Amygdala (tissue), 56 donors: Measurements from ENCODE around the gene COL4A2.

Source experiments
- DNase-seq, 56 donors: peaks; one replicate each; lab custom pipeline; 2025; lab: John Stamatoyannopoulos, UW

The COL4A2 gene

DNA sequence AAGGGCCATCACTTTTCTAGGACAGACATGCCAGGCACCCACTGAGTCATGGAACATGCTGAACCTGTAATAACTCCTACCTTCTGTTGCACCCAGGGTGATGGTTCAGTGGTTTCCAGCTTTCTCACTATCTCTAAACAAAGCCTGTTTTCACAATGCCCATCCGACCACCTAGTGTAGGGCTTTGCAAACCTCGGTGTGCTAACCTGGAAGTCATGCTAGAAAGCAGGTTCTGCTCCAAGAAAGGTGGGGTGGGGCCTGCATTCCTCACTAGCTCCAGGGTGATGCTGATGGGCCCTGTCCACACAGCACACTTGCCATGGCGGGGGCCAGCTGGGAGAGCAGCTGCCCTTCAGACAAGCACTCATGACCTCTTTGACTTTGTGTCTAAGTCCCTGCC, 43.4 kb downstream of the COL4A2 start:
- DNase-seq = no peak

DNA sequence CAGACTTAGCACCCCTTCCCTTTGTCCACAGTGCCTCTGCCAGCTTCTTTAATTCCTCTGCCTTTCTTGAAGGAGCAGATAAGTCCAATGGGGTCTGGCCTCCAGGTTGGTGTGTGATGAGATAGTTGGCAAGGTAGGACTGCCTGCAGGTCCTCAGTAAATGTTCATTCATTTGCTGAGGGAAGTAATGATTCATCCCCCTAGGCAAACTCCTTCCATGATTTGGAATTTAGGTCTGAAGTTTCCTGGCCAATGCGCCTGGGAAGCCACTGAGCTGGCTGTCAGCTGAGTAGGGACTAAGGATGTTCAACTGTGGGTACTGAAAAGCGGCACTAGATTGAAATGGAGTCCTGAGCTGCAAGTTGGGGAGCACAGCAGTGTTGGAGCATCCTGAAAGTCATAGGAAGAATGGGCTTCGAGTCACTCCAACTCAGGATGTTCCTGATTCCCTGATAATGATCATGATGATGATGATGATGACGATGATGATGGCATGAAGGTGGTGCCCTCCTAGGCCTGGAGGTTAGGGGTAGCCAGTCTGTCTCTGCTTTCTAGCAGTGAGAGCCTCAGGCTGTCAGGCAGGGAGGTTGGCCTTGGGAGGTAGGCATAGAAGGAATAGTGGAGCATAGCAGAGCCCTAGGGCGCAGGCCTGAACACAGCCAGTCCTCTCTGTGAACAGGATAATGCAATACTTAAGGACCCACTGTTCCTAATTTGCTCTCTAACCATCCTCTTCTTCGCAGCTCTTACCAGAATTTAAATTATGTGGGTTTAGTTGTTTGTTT, 44.7 kb downstream of the COL4A2 start:
- no peak for DNase-seq

DNA sequence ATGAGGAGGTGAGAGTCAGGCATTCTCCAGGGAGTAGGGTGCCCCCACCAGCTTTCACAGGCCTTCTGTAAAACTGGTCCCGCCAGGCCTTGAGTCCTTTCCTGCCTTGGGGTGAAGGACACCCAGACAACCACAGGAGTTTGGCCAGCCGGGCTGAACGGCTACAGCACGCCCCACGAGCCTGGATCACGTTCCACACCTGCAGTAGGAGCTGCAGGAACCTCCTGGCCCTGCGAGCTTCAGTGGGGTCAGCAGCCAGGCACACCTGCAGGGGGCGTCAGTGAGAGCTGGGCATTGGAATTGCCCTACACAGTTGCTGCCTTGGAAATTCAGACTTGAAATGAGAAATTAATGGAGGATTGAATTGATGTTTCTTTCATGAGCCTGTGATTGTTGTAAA, 45.7 kb downstream of the COL4A2 start:
- no peak for DNase-seq

DNA sequence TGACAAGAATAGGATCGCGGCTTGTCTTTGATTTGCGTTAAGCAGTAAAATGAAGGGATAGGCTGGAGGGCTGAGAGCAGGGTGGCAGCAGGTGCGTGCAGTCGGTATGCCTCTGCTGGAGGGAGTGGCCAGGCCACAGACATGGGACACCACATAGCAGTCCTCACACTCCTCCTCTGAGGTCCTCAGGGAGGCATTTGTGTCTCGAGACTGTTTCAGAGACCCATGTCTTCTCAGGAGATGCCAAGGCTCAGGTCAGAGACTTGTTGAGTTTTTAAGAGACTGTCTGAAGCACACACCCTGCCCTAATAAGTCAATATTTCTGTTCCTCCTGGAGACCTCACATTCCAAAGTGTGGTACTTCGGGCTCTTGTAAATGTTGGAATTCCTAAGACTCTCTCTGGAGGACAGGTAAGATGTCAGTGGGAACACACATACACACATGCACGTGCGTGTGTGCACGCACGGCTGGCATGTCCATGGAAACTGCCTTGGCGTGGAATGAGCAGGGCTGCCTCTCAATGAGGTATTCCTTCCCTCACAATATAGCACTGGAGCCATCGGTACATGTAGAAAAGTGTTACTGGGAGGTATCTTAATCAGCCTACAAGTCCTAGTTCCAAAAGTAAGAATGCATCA, 46.4 kb downstream of the COL4A2 start:
- no peak for DNase-seq

DNA sequence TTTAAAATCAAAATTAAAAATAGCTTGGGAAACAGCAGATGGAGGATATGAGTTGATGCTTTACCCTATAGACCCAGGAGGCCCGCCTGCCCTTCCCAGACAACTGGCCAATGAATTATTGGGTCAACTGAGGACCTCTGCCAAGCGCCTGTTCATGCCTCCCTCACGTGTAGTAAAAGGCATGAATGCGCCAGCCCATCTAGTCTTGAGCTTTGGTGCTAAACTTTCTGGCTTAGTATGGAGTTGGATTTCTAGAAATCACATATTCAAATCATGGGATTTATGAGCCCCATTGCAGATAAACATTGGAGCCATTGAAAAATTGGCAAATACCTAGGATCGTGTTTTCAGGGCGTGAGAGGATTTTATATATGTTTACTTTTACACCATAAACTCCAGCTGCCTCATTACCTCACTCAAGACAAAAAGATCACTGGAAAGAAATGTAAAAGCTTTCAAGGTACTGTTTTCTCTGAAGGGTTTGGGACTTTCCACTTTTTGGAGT, 47.1 kb downstream of the COL4A2 start:
- DNase-seq = no peak

DNA sequence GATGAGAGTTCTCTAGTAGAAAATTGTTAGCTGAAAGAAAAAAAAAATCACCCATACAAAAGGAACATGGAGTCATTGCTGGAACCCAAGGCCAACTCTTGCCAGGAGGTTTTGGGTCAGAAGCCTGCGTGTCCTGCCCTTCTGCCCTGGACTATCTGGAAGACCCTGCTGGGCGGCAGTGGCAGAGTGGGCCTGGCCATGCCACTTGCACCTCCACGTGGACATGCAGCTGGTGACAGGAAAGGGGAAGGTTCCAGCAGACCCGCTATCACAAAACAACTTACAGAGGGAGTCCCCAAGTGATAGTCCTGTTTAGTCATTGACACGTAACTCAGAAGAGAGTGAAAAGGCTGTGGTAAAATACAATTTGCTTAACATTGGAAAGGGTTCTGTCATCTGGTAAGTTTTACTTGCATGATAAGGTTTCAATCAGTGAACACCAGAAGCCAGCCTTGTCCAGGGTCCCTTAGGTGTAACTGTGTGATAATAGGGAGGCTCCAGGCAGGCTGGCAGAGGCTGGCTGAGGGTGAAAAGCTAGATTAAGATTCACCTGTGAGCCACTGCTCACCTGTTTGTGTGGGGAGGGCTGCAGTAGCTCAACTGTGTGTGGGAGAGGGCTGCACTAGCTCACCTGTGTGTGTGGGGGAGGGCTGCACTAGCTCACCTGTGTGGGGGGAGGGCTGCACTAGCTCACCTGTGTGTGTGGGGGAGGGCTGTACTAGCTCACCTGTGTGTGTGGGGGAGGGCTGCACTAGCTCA, 47.8 kb downstream of the COL4A2 start:
- no peak for DNase-seq

DNA sequence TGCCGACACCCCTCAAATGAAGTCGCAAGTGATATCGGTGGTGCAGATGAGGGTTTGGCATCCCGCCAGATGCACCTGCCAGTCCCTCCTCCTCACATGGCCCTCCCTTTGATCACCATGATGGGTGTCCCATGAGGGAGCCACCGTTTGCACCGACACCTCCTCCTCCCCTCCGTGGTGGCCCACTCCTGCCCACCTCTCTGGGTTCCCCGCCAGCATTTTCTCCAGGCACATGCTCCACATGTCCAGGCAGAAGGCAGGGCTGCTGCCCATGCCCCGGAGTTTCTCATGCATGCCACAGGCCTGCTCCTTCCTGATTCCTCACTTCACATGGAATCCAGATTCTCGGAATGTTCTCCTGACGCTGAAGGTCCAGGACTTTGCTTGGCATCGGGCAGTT, 49.3 kb downstream of the COL4A2 start:
- DNase-seq = no peak

DNA sequence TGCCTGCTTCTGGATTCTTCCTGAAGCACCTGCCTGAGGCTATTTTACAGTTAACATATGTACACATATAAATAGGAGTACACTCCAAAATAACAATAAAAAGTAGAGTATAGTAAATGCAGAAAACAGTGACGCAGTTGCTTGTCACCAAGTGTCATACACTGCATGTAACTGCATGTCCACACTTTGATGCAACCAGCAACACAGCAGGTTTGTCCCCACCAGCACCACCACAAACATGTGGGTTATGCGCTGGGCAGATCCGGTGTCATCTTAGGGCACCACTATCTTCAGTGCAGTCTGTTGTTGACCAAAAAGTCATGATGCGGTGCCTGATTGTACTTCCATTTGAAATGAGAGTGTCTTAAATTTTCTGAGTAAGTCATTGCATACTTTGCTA, 51.3 kb downstream of the COL4A2 start:
- DNase-seq = no peak

DNA sequence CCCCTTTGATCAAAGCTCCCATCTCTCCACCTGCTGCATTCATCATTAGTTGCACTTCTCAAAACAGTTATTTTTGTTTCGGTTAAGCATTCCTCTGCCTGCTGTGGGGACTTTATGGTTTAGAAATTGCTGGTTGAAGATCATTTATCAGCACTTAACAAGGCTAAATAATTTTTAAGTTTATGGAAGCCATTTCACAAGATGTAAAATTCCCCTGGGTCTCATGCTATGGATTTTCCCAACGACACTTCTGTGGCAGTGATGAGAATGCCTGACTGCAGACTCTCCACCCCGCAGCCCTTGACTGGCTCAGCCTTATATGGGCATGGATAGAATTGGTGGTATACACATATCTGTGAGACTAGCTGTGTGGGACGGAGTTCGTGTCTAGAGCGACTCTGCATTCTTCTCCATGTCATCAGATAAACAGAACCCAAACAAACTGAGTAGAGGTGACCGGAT, 52.8 kb downstream of the COL4A2 start:
- no peak for DNase-seq

DNA sequence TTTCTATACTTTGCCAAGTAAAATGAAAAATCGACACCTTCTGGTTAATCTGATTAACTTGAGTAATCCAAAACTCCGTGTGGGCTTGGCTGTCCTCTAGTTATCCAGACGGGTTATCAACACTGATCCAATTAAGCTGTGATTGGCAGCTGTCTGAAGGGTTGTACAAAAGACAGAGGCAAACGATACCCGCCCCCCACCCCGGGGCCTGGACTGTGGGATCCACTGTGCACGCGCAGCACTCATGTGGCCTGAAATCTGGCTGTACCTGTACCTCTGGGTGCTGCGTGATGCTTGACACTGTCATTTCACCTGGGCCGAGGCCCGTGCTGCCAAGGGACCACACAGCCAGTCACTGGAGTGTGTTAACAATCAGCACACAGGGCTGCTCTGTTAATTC, 53.5 kb downstream of the COL4A2 start:
- DNase-seq = no peak

DNA sequence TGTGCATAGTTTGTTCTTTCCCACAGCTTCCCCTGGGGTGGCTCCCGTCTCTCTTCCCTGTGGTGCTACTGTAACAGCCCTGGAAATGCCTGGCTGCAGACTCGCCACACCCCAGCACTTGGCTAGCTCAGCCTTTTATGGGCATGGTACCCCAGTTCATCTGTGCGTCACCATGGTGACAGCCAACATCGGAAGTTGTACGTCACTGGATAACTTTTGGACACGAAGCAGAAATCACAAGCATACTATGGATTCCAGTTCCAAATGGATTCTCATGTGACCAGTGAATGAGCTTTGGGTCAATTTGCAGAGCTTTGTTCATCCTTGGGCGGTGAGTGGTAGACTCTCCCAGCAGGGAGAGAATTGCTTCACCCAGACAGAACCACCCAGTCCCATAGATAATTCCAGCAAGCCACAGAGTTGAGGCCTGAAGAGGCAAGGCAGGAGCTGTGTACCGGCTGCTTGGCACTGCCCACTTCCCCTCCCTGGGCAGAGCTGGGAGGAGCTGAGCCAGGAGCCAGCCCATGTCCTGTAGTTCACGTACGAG, 54.4 kb downstream of the COL4A2 start:
- DNase-seq = no peak

DNA sequence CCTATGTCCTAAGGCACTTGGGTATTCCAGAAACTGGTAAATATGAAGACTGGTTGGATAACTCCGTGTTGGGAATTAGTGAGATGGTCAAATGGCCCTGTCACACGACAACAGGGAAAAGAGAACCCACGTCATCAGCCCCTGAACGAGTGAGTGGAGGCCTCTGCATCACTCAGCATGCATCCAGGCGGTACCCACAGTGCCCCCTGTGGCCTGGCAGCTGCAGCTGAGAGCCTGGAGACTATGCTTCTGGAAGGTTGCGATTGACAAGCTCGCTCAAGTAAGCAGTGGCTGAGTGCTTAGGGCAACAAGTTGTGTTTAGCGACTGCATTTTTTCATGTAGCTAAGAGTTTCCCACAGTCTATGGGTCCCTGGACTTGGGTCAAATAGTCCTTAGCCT, 55.9 kb downstream of the COL4A2 start:
- DNase-seq = no peak

DNA sequence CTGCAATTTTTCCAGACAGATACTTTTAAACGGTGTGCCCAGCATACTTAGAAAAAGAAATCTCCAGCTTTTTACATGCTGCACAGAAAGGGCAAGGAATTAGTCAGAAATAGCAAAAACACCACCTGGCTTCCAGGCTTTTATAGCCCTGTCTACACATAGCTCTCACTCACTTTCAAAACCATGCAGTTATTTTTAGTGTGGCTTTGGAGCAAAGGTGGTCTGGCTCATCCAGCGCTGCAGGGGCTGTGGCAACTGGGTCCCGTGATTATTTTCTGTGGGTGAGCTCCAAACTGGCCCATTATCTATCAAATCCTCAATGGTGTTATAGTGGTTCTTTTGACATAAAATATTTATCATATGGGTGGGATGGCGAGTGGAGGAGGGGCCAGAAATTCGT, 57.0 kb downstream of the COL4A2 start:
- no peak for DNase-seq

DNA sequence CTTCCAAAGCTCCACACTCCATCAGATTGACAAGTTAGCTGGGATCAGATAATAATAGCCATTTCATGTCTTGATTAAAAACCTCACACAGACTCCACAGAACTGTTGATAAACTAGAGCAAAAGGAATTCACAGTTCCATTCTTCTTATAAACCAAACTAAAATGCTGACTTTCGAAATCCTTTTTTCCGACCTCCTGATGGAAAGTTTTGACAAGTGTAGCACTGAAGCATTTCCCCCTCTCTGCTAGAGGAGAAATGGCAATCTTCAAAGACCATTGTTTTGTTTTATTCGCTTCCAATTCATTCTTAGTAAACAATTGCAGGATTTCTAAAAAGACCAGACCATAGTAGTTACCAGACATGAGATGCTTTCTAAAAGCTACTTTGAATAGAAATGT, 58.8 kb downstream of the COL4A2 start:
- no peak for DNase-seq

DNA sequence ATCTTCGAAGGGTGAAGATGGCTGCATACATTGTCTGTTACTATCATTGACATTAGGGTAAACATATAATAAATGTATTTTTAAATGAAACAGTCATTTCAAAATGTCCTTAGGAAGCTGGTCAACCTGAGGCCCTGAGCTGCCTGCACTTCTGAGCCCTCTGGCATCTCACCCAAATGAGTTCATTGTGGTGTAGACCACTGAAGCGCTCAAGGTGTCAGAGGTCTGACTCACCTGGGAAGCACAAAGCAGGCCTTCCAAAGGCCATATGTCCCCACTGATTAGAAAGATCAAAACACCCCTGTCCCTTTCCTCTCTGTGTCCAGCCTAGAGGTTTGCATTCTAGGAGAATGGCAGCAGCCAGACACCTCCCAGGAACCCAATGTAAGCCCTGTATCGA, 59.6 kb downstream of the COL4A2 start:
- no peak for DNase-seq

DNA sequence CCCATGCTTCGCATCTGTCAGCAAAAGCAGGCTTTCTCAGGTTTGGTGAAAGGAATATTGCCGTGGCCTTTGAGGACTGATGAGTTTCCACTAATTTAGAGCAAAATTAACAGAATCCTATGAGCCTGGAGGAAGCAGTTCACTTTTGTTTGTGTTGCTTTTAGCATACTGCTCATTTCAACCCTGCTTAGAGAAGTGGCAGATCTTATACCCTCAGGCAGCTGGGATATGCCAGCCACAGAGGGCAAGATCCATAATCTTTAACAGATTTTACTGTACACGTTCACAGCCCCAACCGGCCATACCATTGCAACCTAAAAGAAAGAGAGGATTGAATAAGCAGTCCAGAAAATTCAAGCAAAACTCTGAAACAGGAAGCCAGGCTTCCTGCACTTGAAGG, 60.5 kb downstream of the COL4A2 start:
- no peak for DNase-seq

DNA sequence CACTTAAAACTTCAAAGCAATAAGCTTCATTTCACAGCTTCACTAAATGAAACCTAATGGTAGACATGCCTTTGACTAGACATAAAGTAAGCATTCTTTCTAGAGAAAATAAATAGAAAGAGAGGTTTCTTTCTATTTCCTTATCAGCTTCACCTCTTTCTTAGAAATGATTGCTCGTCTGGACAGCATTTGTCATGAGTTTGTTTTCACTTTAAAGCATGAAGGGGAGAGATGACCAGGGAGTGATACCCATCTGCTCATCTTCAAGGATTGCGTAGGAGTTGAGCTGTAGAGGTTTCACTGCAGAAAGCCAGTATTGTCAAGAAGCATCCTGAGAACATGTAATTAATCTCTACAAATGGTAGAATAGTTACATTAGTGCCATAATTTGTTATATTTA, 61.3 kb downstream of the COL4A2 start:
- DNase-seq = peak in 1 of 56 donors; percentile 9

DNA sequence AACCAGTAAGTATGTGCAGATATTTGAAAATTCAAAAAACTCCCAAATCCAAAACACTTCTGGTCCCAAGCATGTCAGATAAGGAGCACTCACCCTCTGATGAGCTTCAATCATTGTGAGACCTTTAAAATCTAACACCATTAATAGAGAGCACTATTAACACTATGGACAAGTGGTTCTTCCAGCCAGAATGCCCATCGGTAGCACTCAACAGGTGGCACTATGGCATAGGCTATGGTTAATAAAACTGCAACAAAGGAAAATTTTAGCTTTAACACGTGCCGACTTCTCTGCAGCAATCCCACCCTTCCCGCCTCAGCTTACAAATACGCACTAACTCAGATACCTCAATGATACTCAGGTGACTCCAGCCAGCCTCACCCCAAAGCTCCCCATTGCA, 62.3 kb downstream of the COL4A2 start:
- DNase-seq = no peak

DNA sequence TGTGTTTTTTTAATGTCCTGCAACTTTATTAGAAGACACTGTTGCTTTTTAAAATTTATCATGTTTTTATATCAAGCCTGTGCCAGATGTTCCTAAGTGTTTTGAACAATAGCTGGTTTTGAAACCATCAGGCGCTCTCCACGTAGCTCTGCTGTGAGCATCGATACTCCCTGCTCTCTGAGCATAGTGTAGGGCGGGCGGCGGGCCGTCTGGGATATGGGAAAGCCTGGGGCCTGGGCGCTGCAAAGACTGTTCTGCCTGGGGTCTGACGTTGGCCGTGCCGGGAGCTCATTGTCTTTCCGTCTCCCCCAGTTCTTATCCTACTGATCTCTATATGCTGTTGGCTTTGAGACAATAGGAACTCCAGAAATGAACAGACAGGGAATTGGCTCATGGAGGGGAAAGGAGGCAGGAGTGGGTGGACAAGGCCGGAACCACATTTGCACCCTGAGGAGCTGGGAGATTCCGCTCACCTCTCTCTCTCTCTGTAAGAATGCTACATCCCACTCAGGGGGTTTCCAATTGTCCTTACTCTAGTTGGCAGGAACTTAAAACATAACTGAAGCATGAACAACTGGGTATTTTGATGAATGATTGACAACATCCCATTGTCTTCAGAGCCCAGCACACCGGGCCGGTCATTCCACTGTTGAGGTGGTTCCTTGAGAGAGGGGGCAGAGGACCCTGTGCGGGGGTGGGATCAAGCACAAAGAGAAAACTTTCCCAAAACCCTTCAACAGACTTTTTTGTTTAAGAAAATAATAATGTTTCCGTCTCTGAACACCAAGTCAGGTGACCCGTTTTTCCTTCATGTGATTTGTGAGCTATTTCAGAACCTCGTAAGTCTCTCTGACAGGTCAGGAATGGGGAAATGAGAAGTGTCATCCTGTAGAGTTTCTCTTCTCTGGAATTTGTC, 64.7 kb downstream of the COL4A2 start:
- no peak for DNase-seq

DNA sequence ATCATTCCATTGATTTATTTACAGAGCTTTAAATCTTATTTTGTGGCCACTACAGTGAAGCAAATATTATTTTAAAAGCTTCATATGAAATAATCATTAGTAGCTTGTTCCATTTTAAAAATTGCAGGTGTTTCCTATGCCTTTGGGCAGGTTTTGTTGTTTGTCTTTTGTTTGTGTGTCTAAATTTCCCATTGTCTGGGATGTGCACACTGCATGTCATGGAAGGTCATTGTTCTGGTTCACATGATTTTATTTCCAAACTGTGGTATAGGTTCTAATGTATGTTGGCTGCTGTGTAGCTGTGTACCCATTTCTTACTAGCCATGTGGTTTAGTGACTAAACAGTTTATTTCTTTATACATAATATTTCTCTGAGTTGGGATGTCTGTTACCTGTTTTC, 65.6 kb downstream of the COL4A2 start:
- no peak for DNase-seq
